GM12875 (cell line): Measurements from ENCODE around the gene BIRC7.
A peak's percentile ranks its signal among the peaks of the same experiment; 100 is the strongest.
"Not testable (repeated sequence)": the region's sequence is repeated elsewhere in the genome, so short reads cannot be mapped to it uniquely, and the experiment has no call there.

ENCODE experiments used
- H3K4me3 ChIP-seq: one replicate; pipeline ENCODE4 v1.5.1; 2011; ENCODE audit warnings: low read depth, low read length, control low read depth
- TF ChIP-seq, protein P1 (sequence below): IDR thresholded peaks from 2 replicates; pipeline ENCODE4 v1.5.1; 2011; ENCODE audit warnings: low read depth, mild to moderate bottlenecking, control low read depth, inconsistent platforms, low read length, moderate library complexity, borderline replicate concordance; ENCODE audit not compliant: insufficient read depth

Gene BIRC7

DNA sequence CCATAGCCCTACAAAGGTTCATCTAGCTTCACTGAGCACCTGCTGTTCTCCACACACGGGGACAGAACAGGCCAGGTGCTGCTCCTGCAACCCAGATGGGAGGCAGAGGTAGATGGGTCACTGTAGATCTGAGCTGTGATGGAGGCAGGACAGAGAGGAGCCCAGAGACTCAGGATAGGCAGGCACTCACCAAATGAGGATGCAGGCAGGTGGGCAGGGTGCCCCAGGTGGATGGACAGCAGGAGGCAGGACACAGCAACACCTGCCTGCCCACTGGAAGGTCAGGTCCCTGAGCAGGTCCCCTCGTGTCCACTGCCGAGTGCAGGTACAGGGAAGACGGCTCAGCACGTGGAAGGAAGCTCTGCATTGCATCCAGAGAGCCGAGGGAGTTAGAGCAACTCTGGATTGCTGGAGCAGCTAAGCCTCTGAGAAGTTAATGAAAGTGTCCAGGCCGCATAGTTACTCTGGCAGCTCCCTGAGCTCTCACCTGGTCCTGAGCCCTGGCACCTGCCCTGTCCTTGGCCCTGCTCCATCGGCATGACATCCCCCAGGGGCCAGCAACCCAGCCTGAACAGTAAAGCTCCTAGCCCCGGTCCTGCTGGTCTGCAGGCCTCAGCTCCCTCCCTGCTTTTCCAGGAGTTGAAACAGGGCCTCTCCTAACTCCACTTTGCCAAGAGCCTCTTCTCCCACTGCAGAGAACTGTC, 14.9 kb upstream of the BIRC7 start:
- TF ChIP-seq, protein P1, sequence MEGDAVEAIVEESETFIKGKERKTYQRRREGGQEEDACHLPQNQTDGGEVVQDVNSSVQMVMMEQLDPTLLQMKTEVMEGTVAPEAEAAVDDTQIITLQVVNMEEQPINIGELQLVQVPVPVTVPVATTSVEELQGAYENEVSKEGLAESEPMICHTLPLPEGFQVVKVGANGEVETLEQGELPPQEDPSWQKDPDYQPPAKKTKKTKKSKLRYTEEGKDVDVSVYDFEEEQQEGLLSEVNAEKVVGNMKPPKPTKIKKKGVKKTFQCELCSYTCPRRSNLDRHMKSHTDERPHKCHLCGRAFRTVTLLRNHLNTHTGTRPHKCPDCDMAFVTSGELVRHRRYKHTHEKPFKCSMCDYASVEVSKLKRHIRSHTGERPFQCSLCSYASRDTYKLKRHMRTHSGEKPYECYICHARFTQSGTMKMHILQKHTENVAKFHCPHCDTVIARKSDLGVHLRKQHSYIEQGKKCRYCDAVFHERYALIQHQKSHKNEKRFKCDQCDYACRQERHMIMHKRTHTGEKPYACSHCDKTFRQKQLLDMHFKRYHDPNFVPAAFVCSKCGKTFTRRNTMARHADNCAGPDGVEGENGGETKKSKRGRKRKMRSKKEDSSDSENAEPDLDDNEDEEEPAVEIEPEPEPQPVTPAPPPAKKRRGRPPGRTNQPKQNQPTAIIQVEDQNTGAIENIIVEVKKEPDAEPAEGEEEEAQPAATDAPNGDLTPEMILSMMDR, result no peak

DNA sequence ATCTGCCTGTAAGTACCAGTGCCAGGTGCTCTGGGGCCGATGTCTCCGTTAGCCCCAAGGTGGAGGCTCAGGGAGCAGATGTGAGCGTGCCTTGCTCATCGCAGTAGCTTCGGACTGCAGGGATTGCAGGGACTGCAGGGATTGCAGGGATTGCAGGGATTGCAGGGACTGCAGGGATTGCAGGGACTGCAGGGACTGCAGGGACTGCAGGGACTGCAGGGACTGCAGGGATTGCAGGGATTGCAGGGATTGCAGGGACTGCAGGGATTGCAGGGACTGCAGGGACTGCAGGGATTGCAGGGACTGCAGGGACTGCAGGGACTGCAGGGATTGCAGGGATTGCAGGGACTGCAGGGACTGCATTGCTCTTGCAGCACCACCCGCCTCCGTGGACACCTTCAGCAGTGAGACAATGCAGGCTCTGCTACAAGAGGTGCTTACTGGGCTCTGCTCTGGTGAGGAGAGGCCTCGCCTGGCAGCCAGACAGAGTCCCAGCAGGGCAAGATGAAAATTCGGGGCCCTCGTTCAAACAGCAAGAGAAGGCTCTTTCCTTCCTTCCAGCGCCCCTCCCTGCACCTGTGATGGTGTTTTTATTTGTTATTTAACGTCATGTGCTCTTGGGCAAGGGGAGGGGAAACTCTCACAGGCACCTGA, 14.2 kb upstream of the BIRC7 start:
- H3K4me3 ChIP-seq, result not testable (repeated sequence)

More for the DNA sequence above, 14.9 kb upstream of the BIRC7 start:
- no peak overlapping the region for H3K4me3 ChIP-seq

DNA sequence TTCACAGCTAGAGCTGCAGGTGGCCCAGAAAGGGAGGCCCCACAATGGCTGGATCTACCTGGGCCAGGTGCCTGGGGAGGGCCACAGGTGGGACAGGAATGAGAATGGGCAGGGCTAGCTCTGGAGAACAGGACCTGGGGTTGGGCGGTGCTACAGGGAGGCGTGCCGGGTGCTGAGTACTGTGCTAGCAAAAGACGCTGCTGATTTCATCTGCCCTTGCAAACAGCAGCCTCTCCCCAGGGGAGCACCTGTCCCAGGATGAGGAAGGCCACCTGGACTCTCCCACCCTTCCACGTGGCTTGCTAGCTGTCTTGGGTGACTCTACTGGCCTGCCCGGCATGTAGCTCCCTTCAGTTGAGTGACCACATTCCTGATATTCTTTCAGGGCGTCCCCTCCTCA, 13.2 kb upstream of the BIRC7 start:
- TF ChIP-seq, protein P1, result no peak
- no peak overlapping the region for H3K4me3 ChIP-seq

DNA sequence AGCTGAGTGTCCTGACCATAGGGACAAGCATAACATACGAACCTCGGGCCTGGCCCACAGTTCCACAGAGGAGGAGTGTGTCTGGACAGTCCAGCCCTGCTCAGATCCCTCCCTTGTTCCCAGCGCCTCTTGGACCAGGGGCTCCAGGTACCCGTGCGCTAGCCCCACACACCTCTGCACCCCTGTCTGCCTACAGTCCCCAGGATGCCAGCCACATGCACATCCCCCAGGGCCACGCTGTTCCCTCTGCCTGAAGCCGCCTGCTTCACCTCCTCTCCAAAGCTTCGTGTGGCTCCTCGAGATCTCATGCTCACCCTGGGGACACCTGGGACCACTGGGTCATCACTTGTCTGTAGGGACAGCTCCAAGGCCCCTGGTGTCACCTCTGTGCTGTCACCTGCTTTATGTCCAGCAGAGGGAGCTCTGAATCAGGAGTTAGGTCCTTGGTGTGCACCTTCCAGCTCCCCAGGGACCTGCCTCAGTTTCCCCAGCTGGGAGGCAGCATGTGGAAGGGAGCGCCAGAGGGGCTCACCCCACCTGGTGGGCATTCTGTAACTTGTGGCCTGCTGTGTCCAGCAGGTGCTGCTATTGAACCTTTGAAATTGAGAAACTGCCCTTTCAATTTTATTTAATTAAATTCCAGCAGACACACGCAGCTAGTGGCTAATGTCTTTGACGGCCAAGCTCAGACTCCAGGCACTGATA, 12.4 kb upstream of the BIRC7 start:
- TF ChIP-seq, protein P1, result peak; percentile 78
- H3K4me3 ChIP-seq, result no peak overlapping the region

DNA sequence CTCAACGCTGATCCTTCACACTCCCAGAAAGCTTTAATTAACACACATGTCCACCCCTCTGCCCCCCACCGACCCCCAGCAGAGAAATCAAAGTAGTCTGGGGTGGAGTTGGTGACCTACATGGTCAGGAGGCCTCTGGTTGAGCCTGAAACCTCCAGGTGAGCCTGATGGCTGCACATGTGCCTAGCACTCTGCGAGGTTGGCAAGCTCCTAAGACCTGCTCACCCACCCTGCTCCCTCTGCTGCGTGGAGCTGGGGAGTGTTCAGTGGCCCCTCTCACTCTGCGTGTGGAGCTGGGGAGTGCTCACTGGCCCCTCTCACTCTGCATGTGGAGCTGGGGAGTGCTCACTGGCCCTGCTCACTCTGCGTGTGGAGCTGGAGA, 11.9 kb upstream of the BIRC7 start:
- no peak overlapping the region for H3K4me3 ChIP-seq
- TF ChIP-seq, protein P1, result no peak

DNA sequence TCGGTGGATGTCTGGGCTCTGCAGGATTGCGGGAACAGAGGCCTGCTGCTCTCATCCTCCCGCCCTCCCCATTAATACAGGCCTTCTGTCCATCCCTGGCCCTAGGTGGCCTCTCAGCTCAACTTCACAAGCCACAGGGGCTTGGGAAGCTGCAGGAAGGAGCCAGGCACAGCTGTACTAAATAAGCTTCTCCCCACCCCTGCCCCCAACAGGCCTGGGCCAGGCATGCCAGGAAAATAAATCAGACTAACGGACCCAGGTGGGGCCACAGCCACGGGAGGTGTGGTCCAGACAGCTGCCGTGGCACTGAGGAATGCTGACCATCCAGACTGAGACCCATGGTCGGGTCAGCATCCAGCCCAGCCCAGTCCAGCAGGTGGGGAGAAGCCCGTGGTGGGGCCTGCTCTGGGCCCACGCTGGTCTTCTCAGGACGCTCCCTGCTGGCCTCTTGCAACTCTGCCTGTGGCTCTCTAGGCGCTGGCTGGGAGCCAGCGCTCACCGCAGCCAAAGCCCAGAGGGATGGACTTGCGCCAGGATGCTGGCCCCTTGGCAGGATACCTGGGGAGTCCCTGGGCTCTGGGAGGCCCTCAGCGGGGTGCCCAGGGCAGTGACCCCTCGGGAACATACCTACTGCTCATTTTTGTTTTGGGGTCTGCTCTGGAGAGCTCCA, 11.2 kb upstream of the BIRC7 start:
- TF ChIP-seq, protein P1, result no peak
- H3K4me3 ChIP-seq, result no peak overlapping the region

DNA sequence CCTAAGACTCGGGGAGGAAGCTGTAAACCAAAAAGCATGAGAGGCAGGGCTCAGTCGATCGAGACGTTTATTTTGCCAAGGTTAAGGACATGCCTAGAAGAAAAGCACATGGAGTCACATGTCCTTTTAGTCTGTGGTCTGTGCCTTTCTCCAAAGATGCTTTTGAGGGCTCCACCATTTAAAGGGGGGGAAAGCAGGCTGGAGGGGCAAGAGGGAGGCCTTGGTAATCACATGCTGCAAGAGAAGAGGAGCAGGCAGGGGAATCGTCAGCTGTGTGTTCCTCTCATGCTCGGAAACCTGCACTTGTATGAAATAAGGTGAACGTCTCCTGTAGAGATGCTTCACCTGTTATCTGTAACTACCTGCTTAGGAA, 10.6 kb upstream of the BIRC7 start:
- no peak overlapping the region for H3K4me3 ChIP-seq
- TF ChIP-seq, protein P1, result no peak
